Measurements from ENCODE around the gene SLC2A9.

GRCh38 chr4:9933184-9933583 lies 88.1 kb downstream of the SLC2A9 start:
- no peak for TF ChIP-seq CTCF (conservative IDR thresholded peaks at IDR 0.05 in 1 of 2, IDR thresholded peaks at IDR 0.05 in 1 of 2; ENCODE audit: low read depth in 1 of 2, low read length in 2 of 2)
- no peak for TF ChIP-seq EZH2 (IDR thresholded peaks at IDR 0.05; ENCODE audit: low read length, missing control alignments)
